ENCODE measurements around the gene ZNF541. TPM values are rescaled to one million over a fixed set of nuclear protein-coding genes. Genes with fewer than 3 reads are reported as not detected.

ZNF541 gene
- total and polyA plus RNA-seq, 2 donors (not counting 3 experiments of a cell fraction or from before 2014, with no cell fraction given) = 0.03 to 0.13 TPM

DNA sequence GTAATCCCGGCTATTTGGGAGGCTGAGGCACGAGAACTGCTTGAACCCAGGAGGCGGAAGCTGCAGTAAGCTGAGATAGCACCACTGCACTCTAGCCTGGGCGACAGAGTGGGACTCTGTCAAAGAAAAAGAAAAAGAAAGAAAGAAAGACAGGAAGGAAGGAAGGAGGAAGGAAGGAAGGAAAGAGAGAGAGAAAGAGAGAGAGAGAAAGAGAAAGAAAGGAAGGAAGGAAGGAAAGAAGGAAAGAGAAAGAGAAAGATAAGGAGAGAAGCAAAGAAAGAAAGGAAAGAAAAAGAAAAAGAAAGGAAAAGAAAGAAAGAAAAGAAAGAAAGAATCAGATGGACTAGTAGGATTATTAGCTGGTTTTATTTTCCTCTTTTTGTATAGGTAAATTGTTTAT is 22.8 kb downstream of the ZNF541 start:
- no peaks in the 10 kb centered on the region for H3K9me3 ChIP-seq (replicated peaks; ENCODE audit: control insufficient read depth, insufficient read depth, low read length)
- ChIA-PET CTCF (interaction anchor here (1.1 to 2.0 kb wide), 2 partner anchors 11 to 47 kb away, joined by 3 to 7 read pairs; no protein-coding TSS in a partner anchor), POLR2A (no interaction called here)
- no TSS peak for BruUV-seq (replicated peaks)
- no peaks in the 10 kb centered on the region for H3K79me2 ChIP-seq (ENCODE audit: control insufficient read depth, insufficient read depth, low read length)
- FAIRE-seq (no peak), DNase-seq (ENCODE audit: low read depth, low spot score) (no peak)
- no peaks in the 10 kb centered on the region for H4K20me1 ChIP-seq (replicated peaks; ENCODE audit: control insufficient read depth, extremely low read depth, insufficient read depth, low read length)
- peaks cover 2% of the 10 kb centered on the region for H3K4me1 ChIP-seq (ENCODE audit: control insufficient read depth, extremely low read depth, insufficient read depth, low read length)
- TF ChIP-seq EZH2 (IDR thresholded peaks at IDR 0.05; ENCODE audit: borderline replicate concordance, low read depth, low read length, severe bottlenecking) (no peak), POLR2A (IDR thresholded peaks at IDR 0.05; ENCODE audit: low read depth, low read length) (no peak), POLR2AphosphoS5 (IDR thresholded peaks at IDR 0.05; ENCODE audit: insufficient read depth, low read depth, low read length) (no peak), GATA2 (IDR thresholded peaks at IDR 0.05; ENCODE audit: insufficient read depth, insufficient read length, low read depth, low read length) (no peak), JUN (IDR thresholded peaks at IDR 0.05; ENCODE audit: borderline replicate concordance, insufficient read depth, insufficient read length, low read depth) (no peak), MYC (IDR thresholded peaks at IDR 0.05; ENCODE audit: low read depth, low read length) (no peak), FOS (IDR thresholded peaks at IDR 0.05; ENCODE audit: borderline replicate concordance, insufficient read depth, low read length) (no peak)
- TF ChIP-seq, protein P1, sequence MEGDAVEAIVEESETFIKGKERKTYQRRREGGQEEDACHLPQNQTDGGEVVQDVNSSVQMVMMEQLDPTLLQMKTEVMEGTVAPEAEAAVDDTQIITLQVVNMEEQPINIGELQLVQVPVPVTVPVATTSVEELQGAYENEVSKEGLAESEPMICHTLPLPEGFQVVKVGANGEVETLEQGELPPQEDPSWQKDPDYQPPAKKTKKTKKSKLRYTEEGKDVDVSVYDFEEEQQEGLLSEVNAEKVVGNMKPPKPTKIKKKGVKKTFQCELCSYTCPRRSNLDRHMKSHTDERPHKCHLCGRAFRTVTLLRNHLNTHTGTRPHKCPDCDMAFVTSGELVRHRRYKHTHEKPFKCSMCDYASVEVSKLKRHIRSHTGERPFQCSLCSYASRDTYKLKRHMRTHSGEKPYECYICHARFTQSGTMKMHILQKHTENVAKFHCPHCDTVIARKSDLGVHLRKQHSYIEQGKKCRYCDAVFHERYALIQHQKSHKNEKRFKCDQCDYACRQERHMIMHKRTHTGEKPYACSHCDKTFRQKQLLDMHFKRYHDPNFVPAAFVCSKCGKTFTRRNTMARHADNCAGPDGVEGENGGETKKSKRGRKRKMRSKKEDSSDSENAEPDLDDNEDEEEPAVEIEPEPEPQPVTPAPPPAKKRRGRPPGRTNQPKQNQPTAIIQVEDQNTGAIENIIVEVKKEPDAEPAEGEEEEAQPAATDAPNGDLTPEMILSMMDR (IDR thresholded peaks at IDR 0.05; ENCODE audit: extremely low read depth in 1 of 2, insufficient read depth in 1 of 2, low read depth in 1 of 2, low read length in 2 of 2) = no peak
- TF ChIP-seq, protein P2, sequence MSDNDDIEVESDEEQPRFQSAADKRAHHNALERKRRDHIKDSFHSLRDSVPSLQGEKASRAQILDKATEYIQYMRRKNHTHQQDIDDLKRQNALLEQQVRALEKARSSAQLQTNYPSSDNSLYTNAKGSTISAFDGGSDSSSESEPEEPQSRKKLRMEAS (IDR thresholded peaks at IDR 0.05; ENCODE audit: insufficient read depth, insufficient read length) = no peak
- dilution Hi-C loops (cut with MboI; ENCODE audit: extremely low pct_ligation_motif_present, low sequenced_read_pairs) (no loop called here), intact Hi-C loops (cut with micrococcal nuclease) (no loop called here)
- peaks cover 5 to 13% of the 10 kb centered on the region in 2 experiments for H3K27me3 ChIP-seq (ENCODE audit: control insufficient read depth in 2 of 2, insufficient read depth in 2 of 2, low read length in 2 of 2)
- H3K9me1 ChIP-seq (replicated peaks; ENCODE audit: control insufficient read depth, extremely low read depth, insufficient read depth, low read length) = no peaks in the 10 kb centered on the region
- no peak overlapping the region for H3K4me2 ChIP-seq (ENCODE audit: insufficient read depth, low read length)
- H3K36me3 ChIP-seq (ENCODE audit: control insufficient read depth in 2 of 2, extremely low read depth in 1 of 2, insufficient read depth in 2 of 2, low read length in 2 of 2) = no peaks in the 10 kb centered on the region
- no peak overlapping the region for H2AFZ ChIP-seq (ENCODE audit: low read depth, low read length)
- no peak overlapping the region for H3K4me3 ChIP-seq (replicated peaks in 1 of 3; ENCODE audit: insufficient read depth in 1 of 3, low read depth in 1 of 3, low read length in 3 of 3)
- H3K27ac ChIP-seq (ENCODE audit: insufficient read depth, low read depth, low read length) = no peak overlapping the region
- H3K9ac ChIP-seq (replicated peaks; ENCODE audit: extremely low read depth, insufficient read depth, low read length) = no peak overlapping the region
